AG10803 (cell line): ENCODE results near the gene PAX8.

Experiments used
- DNase-seq: peaks from one replicate; pipeline ENCODE4 v3.0.0; 2010; ENCODE audit warnings: low read depth
- H3K4me3 ChIP-seq: 2 replicates; pipeline ENCODE4 v1.5.1; 2011; ENCODE audit warnings: mild to moderate bottlenecking, low read length, control low read depth
- CTCF ChIP-seq: conservative IDR thresholded peaks from 2 replicates; pipeline ENCODE4 v1.5.1; 2011; ENCODE audit warnings: mild to moderate bottlenecking, low read length, control low read depth, inconsistent platforms

PAX8 gene

GRCh38 chr2:113227290-113227689 is 51.4 kb downstream of the PAX8 start:
- H3K4me3 ChIP-seq, result no peak overlapping the region
- no peak for TF ChIP-seq CTCF
- no peak for DNase-seq

GRCh38 chr2:113226462-113226861 is 52.3 kb downstream of the PAX8 start:
- DNase-seq, result no peak
- TF ChIP-seq CTCF, result no peak
- H3K4me3 ChIP-seq, result no peak overlapping the region

- DNase-seq, result no peak
- no peak overlapping the region for H3K4me3 ChIP-seq
- TF ChIP-seq CTCF, result no peak
These were observed 53.2 kb downstream of the PAX8 start for GRCh38 chr2:113225263-113226259.

- no peak for DNase-seq
- H3K4me3 ChIP-seq, result no peak overlapping the region
- TF ChIP-seq CTCF, result no peak
These were observed 54.0 kb downstream of the PAX8 start for GRCh38 chr2:113224647-113225236.

- no peak for DNase-seq
- H3K4me3 ChIP-seq, result no peak overlapping the region
- no peak for TF ChIP-seq CTCF
These were observed 54.9 kb downstream of the PAX8 start for GRCh38 chr2:113223813-113224212.

- no peak overlapping the region for H3K4me3 ChIP-seq
- TF ChIP-seq CTCF, result no peak
- no peak for DNase-seq
These were observed 56.9 kb downstream of the PAX8 start for GRCh38 chr2:113221846-113222245.
